GM12878 (cell line): Measurements from ENCODE around the gene ADCY1. TPM values are rescaled to one million over a fixed set of nuclear protein-coding genes. Genes with fewer than 3 reads are reported as not detected.

Experiments used
- ATAC-seq: fragments of 200-7000 bp; cut with Tn5 transposase; 3 replicates; pipeline ENCODE4 v1.9.1; 2020; ENCODE audit warnings: mild to moderate bottlenecking, moderate library complexity
- BruUV-seq: library from RNA; stranded (reverse); fragments of 400-500 nt; replicated peaks from 2 replicates; lab custom pipeline; 2021; lab: Mats Ljungman, UMichigan
- CTCF ChIA-PET: fragments of 300-600 bp; sonication (Branson Sonifier 250); formaldehyde crosslinking; extraction: SDS; loops from one replicate; lab custom pipeline; 2021; ENCODE audit warnings: inconsistent platforms; lab: Yijun Ruan, JAX
- POLR2A ChIA-PET: fragments of 350-600 bp; formaldehyde crosslinking; extraction: SDS; loops from one replicate; lab custom pipeline; 2021; ENCODE audit warnings: inconsistent platforms; lab: Charles Lee
- RAD21 ChIA-PET: fragments of 300-600 bp; sonication (Branson Sonifier 250); formaldehyde crosslinking; loops from one replicate; lab custom pipeline; 2023; ENCODE audit warnings: antibody characterized with exemption; ENCODE audit not compliant: unreplicated experiment; lab: Charles Lee
- SMC1A ChIA-PET: fragments of 300-600 bp; sonication (Branson Sonifier 250); formaldehyde crosslinking; loops from one replicate; lab custom pipeline; 2023; ENCODE audit not compliant: unreplicated experiment, uncharacterized antibody; lab: Charles Lee
- DNase-seq: peaks from one replicate; pipeline ENCODE4 v3.0.0-alpha.2; 2011; ENCODE audit warnings: low read depth, low spot score
- FAIRE-seq: peaks from 3 replicates; lab custom pipeline; 2011; peaks lifted over from hg19 to GRCh38; lab: Jason Lieb, UNC
- H2AFZ ChIP-seq: 2 replicates; pipeline ENCODE4 v1.6.0; 2011; ENCODE audit warnings: low read depth, low read length, control low read depth; ENCODE audit not compliant: control insufficient read depth
- H3K27ac ChIP-seq: 2 replicates; pipeline ENCODE4 v1.5.1; 2011; ENCODE audit warnings: control low read depth; ENCODE audit not compliant: control insufficient read depth, insufficient read depth
- H3K27me3 ChIP-seq, 2 experiments: replicated peaks in 1 of 2; 2 replicates each; pipeline versions ENCODE4 v1.6.0 to v1.6.1; 2011; ENCODE audit warnings: low read length in 1 of 2; ENCODE audit not compliant: control insufficient read depth in 2 of 2, insufficient read depth in 2 of 2
- H3K36me3 ChIP-seq, 2 experiments: 2 replicates each; pipeline ENCODE4 v1.5.1; 2011; ENCODE audit warnings: low read length in 1 of 2; ENCODE audit not compliant: control insufficient read depth in 2 of 2, insufficient read depth in 2 of 2
- H3K4me1 ChIP-seq: 2 replicates; pipeline ENCODE4 v1.6.1; 2011; ENCODE audit warnings: mild to moderate bottlenecking, low read length, moderate library complexity, mixed read lengths; ENCODE audit not compliant: control insufficient read depth, insufficient read depth
- H3K4me2 ChIP-seq: 2 replicates; pipeline ENCODE4 v1.6.0; 2011; ENCODE audit warnings: control low read depth; ENCODE audit not compliant: control insufficient read depth, insufficient read depth
- H3K4me3 ChIP-seq: fragments of 200-600 bp; sonication (generic); 2 replicates; pipeline ENCODE4 v1.5.1; 2016
- H3K79me2 ChIP-seq: 2 replicates; pipeline ENCODE4 v1.6.0; 2011; ENCODE audit warnings: low read length; ENCODE audit not compliant: control insufficient read depth, insufficient read depth
- H3K9ac ChIP-seq: 2 replicates; pipeline ENCODE4 v1.8.0; 2011; ENCODE audit warnings: low read length, control low read depth, mixed read lengths; ENCODE audit not compliant: control insufficient read depth, insufficient read depth
- H3K9me3 ChIP-seq: replicated peaks from 3 replicates; pipeline ENCODE4 v1.5.1; 2011; ENCODE audit warnings: mild to moderate bottlenecking, low read length; ENCODE audit not compliant: control insufficient read depth, insufficient read depth
- H4K20me1 ChIP-seq: 2 replicates; pipeline ENCODE4 v1.6.0; 2011; ENCODE audit not compliant: control insufficient read depth, insufficient read depth
- DPF2 ChIP-seq: fragments of 450-650 bp; IDR thresholded peaks from 2 replicates; pipeline ENCODE4 v1.6.1; 2017; ENCODE audit warnings: mild to moderate bottlenecking
- EED ChIP-seq: sonication (generic); IDR thresholded peaks from 2 replicates; pipeline ENCODE4 v1.6.1; 2016; ENCODE audit warnings: antibody characterized with exemption, low read depth
- EGR1 ChIP-seq, 2 experiments: IDR thresholded peaks; 1 replicate in 1 of 2; 2 replicates in 1 of 2; pipeline ENCODE4 v1.6.1; 2011 to 2012; ENCODE audit warnings: low read depth in 2 of 2, low read length in 2 of 2, borderline replicate concordance in 1 of 2, mild to moderate bottlenecking in 1 of 2, moderate library complexity in 1 of 2
- ETV6 ChIP-seq, 2 experiments: fragments of 450-650 bp in 1 of 2; IDR thresholded peaks in 1 of 2; conservative IDR thresholded peaks in 1 of 2; 2 replicates each; pipeline ENCODE4 v1.6.1; 2014; ENCODE audit warnings: antibody characterized with exemption in 1 of 2, borderline replicate concordance in 1 of 2, low read depth in 1 of 2, mild to moderate bottlenecking in 1 of 2, moderate library complexity in 1 of 2
- HDGF ChIP-seq: fragments of 450-650 bp; IDR thresholded peaks from 2 replicates; pipeline ENCODE4 v1.6.1; 2016; ENCODE audit warnings: antibody characterized with exemption
- JUNB ChIP-seq: IDR thresholded peaks from 2 replicates; pipeline ENCODE4 v1.6.1; 2016; ENCODE audit warnings: antibody characterized with exemption, mild to moderate bottlenecking
- KAT2A ChIP-seq: conservative IDR thresholded peaks from 2 replicates; pipeline ENCODE4 v1.6.1; 2011; ENCODE audit warnings: low read depth, low read length; ENCODE audit not compliant: control insufficient read depth
- MXI1 ChIP-seq: fragments of 150-350 bp; IDR thresholded peaks from 2 replicates; pipeline ENCODE4 v1.6.1; 2011; ENCODE audit warnings: low read depth, mild to moderate bottlenecking, inconsistent platforms, low read length, improper control_type of control experiment
- NBN ChIP-seq: fragments of 450-650 bp; IDR thresholded peaks from 2 replicates; pipeline ENCODE4 v1.6.1; 2016
- POLR2AphosphoS2 ChIP-seq: IDR thresholded peaks from 2 replicates; pipeline ENCODE4 v1.6.1; 2011; ENCODE audit warnings: low read depth, mild to moderate bottlenecking, low read length, improper control_type of control experiment, moderate library complexity
- RAD51 ChIP-seq: fragments of 450-650 bp; IDR thresholded peaks from 2 replicates; pipeline ENCODE4 v1.6.1; 2016; ENCODE audit warnings: moderate library complexity, mild to moderate bottlenecking, inconsistent platforms
- SMARCA5 ChIP-seq: fragments of 450-650 bp; IDR thresholded peaks from 2 replicates; pipeline ENCODE4 v1.6.1; 2017; ENCODE audit warnings: mild to moderate bottlenecking
- TCF3 ChIP-seq: IDR thresholded peaks from 2 replicates; pipeline ENCODE4 v1.6.1; 2012; ENCODE audit warnings: low read depth, mild to moderate bottlenecking, low read length, borderline replicate concordance; ENCODE audit not compliant: insufficient read depth
- TCF7 ChIP-seq: IDR thresholded peaks from 2 replicates; pipeline ENCODE4 v1.6.1; 2014; ENCODE audit warnings: antibody characterized with exemption, borderline replicate concordance
- WGBS: methylation state at CpG from one replicate; pipeline ENCODE4 v1.1.6; 2016; ENCODE audit warnings: low lambda C conversion rate; ENCODE audit not compliant: insufficient replicate concordance, insufficient coverage; ENCODE audit errors: missing lambda C conversion rate; 5-methylcytosine and 5-hydroxymethylcytosine counted together
- in situ Hi-C: fragments of 300-500 bp; cut with MboI; formaldehyde crosslinking; loops from 9 replicates; pipeline ENCODE4 v1.14.3; 2018; ENCODE audit warnings: mixed read lengths
- intact Hi-C: fragments of 100-400 bp; cut with micrococcal nuclease; formaldehyde crosslinking; loops from one replicate; pipeline ENCODE4 v1.14.2; 2022; ENCODE audit not compliant: unreplicated experiment
- polyA plus RNA-seq, 11 experiments: library from polyadenylated mRNA; depleted of rRNA in 4 of 11; unstranded in 6 of 11; stranded (reverse) in 5 of 11; fragments of >200 nt; fragmentation: Nextera tagmentation in 4 of 11; fragmentation: Illumina TruSeq in 1 of 11; extraction: Ambion mirVana in 4 of 11; extraction: Trizol in 1 of 11; gene quantifications; 1 replicate in 1 of 11; 2 replicates in 10 of 11; pipeline versions ENCODE4 v1.2.1 to v1.2.3, GENCODE V29; 2011 to 2016; ENCODE audit warnings: inconsistent platforms in 2 of 11, missing spikeins in 2 of 11, low read depth in 1 of 11
- total RNA-seq, 4 experiments: library from RNA; depleted of rRNA in 3 of 4; stranded (reverse); fragments of >200 nt in 3 of 4; fragmentation: Illumina TruSeq in 1 of 4; extraction: Trizol in 1 of 4; gene quantifications; 2 replicates each; pipeline versions ENCODE4 v1.2.1 to v1.2.3, GENCODE V29; 2013 to 2021
- TF ChIP-seq, protein P1 (sequence below): fragments of 450-650 bp; formaldehyde crosslinking; IDR thresholded peaks from 2 replicates; pipeline ENCODE4 v1.4.0; 2020; ENCODE audit warnings: mild to moderate bottlenecking, moderate library complexity

Gene ADCY1
- total and polyA plus RNA-seq, 10 of the 15 experiments (the other 5 are each of a cell fraction or from before 2014, with no cell fraction given) = 0.13 to 1.4 (median 0.45) TPM; not detected in 1

DNA sequence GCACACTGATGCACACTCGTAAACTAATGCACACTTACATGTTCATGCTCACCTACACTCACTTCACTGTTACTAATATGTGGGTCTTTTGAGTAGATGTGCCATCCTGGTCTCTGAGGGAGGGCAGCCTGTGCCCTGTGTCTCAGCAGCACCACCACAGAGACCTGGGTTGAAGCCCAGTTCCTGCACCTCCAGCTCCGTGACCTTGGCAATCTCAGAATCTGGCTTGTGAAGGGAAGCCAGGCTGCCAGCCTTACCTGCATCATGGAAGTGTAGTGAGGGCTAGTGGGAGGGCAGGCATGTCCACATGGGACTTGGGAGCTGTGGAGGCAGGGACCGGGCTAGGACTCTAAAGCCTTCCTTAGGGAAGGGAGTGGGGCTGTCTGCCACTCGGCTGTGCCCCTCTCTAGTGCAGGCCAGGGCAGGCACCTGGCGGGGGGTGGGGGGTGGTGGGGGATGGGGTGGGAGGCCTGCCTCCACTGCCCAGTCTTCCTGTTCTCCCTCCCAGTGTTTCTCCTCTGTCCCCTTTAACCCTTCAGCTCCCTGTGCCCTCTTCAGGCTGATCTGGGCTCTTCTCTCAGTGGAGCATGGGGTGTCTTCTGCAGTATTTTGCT is 8.1 kb downstream of the ADCY1 start:
- H3K4me2 ChIP-seq = no peak overlapping the region
- no peaks in the 10 kb centered on the region for H4K20me1 ChIP-seq
- ChIA-PET SMC1A (no interaction called here), POLR2A (no interaction called here), CTCF (no interaction called here), RAD21 (no interaction called here)
- no peaks in the 10 kb centered on the region for H3K4me1 ChIP-seq
- TF ChIP-seq TCF7 (no peak), EED (no peak)
- DNase-seq (no peak), ATAC-seq (no peak), FAIRE-seq (no peak)
- intact Hi-C loops = no loop called here
- in situ Hi-C loops = no loop called here
- H3K79me2 ChIP-seq = no peaks in the 10 kb centered on the region
- no peaks in the 10 kb centered on the region for H3K9me3 ChIP-seq
- 28% methylated on average over 4 of the region's 5 CpGs for WGBS
- H3K27me3 ChIP-seq = peaks cover 0 to 2% of the 10 kb centered on the region in 2 experiments; a peak in 1 of 4 replicates
- no peak overlapping the region for H2AFZ ChIP-seq
- no TSS peak for BruUV-seq
- no peak overlapping the region for H3K27ac ChIP-seq
- no peak overlapping the region for H3K4me3 ChIP-seq
- no peak overlapping the region for H3K9ac ChIP-seq
- H3K36me3 ChIP-seq = no peaks in the 10 kb centered on the region

DNA sequence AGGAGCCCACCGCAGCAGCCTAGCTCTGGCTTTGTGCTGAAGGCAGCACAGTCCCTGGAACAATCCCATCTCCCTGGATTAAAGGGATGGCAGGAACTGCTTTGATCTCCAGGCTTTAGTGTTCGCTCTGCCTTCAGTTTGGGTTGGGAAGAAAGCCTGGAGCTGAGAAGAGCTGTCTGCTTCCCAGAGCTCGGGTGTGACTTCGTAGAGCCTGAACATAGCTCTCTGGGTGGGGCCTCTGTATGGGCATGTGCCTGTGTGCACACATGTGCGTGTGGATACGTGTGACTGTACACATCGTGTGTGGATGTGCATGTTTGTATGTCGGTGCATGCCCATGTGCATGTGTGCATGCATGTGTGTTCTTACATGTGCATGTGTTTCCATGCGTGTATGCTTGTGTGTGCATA is 8.7 kb downstream of the ADCY1 start:
- in situ Hi-C loops = no loop called here
- FAIRE-seq = no peak
- DNase-seq = no peak
- TF ChIP-seq SMARCA5 (no peak), EGR1 (IDR thresholded peaks at IDR 0.05; ENCODE audit: borderline replicate concordance in 1 of 2, low read depth in 2 of 2, low read length in 2 of 2) (no peak), NBN (no peak), HDGF (no peak), JUNB (no peak), POLR2AphosphoS2 (no peak), ETV6 (conservative IDR thresholded peaks at IDR 0.05 in 1 of 2, IDR thresholded peaks at IDR 0.05 in 1 of 2; ENCODE audit: borderline replicate concordance in 1 of 2, low read depth in 1 of 2) (no peak), MXI1 (no peak), RAD51 (no peak), KAT2A (no peak), DPF2 (no peak), TCF3 (no peak)
- TF ChIP-seq, protein P1, sequence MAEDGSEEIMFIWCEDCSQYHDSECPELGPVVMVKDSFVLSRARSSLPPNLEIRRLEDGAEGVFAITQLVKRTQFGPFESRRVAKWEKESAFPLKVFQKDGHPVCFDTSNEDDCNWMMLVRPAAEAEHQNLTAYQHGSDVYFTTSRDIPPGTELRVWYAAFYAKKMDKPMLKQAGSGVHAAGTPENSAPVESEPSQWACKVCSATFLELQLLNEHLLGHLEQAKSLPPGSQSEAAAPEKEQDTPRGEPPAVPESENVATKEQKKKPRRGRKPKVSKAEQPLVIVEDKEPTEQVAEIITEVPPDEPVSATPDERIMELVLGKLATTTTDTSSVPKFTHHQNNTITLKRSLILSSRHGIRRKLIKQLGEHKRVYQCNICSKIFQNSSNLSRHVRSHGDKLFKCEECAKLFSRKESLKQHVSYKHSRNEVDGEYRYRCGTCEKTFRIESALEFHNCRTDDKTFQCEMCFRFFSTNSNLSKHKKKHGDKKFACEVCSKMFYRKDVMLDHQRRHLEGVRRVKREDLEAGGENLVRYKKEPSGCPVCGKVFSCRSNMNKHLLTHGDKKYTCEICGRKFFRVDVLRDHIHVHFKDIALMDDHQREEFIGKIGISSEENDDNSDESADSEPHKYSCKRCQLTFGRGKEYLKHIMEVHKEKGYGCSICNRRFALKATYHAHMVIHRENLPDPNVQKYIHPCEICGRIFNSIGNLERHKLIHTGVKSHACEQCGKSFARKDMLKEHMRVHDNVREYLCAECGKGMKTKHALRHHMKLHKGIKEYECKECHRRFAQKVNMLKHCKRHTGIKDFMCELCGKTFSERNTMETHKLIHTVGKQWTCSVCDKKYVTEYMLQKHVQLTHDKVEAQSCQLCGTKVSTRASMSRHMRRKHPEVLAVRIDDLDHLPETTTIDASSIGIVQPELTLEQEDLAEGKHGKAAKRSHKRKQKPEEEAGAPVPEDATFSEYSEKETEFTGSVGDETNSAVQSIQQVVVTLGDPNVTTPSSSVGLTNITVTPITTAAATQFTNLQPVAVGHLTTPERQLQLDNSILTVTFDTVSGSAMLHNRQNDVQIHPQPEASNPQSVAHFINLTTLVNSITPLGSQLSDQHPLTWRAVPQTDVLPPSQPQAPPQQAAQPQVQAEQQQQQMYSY = no peak

More for the DNA sequence above, 8.7 kb downstream of the ADCY1 start:
- no peak overlapping the region for H3K4me2 ChIP-seq
- no peaks in the 10 kb centered on the region for H3K36me3 ChIP-seq
- ChIA-PET RAD21 (no interaction called here), CTCF (interaction anchor here (0.6 kb wide), 1 partner anchor 1597 kb away, joined by 3 read pairs; no protein-coding TSS in a partner anchor), SMC1A (no interaction called here), POLR2A (no interaction called here)
- H3K79me2 ChIP-seq = no peaks in the 10 kb centered on the region
- no TSS peak for BruUV-seq
- ATAC-seq = no peak
- no peaks in the 10 kb centered on the region for H3K9me3 ChIP-seq
- 26% methylated on average over 9 of the region's 9 CpGs for WGBS
- no peak overlapping the region for H2AFZ ChIP-seq
- H3K27me3 ChIP-seq = peaks cover 0 to 2% of the 10 kb centered on the region in 2 experiments; a peak in 1 of 4 replicates
- H3K27ac ChIP-seq = no peak overlapping the region
- no peak overlapping the region for H3K9ac ChIP-seq
- H3K4me1 ChIP-seq = no peaks in the 10 kb centered on the region
- no peaks in the 10 kb centered on the region for H4K20me1 ChIP-seq
- intact Hi-C loops = no loop called here
- no peak overlapping the region for H3K4me3 ChIP-seq
